ENCODE measurements around the gene TCTN2. TPM values are rescaled to one million over a fixed set of nuclear protein-coding genes. Genes with fewer than 3 reads are reported as not detected.

The TCTN2 gene
- total RNA-seq, 2 donors from 2014 or later: 15.2 to 20.7 TPM

DNA sequence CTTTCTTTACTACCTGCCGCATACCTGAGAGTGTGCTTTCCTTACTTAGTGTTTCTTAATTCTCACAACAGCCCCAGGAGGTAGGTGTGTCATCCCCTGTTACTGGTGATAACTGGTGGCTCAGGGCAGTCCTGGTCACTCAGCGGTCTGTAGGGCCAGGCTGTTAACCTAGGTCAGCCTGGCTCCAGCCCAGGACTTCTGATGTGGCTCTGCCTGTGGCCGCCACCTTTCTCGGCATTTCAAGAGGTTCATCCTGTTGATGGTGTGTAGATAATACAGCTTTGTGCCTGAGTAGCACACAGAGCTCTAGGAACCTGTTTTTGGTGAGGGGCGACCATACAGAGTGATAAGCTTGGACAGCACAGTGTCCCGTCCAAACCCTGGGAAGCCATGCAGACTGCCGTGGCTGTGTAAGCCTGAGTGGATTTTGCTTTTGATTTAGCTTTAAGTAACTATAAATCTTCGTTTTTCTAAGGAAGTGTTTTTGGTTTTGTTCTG is 79.3 kb downstream of the TCTN2 start:
- Histone ChIP-seq H3K27me3 (replicated peaks; ENCODE audit: insufficient read depth) (no peaks in the 10 kb centered on the region), H3K4me1 (replicated peaks) (no peaks in the 10 kb centered on the region), H3K4me3 (no peak overlapping the region), H3K27ac (no peak overlapping the region), H3K9me3 (no peaks in the 10 kb centered on the region), H3K36me3 (peaks cover 0 to 4% of the 10 kb centered on the region in 2 donors)
- DNase-seq (ENCODE audit: low spot score): no peak
- TF ChIP-seq POLR2AphosphoS5 (IDR thresholded peaks at IDR 0.05) (no peak), POLR2A (IDR thresholded peaks at IDR 0.05) (no peak)
- TF ChIP-seq, protein P1, sequence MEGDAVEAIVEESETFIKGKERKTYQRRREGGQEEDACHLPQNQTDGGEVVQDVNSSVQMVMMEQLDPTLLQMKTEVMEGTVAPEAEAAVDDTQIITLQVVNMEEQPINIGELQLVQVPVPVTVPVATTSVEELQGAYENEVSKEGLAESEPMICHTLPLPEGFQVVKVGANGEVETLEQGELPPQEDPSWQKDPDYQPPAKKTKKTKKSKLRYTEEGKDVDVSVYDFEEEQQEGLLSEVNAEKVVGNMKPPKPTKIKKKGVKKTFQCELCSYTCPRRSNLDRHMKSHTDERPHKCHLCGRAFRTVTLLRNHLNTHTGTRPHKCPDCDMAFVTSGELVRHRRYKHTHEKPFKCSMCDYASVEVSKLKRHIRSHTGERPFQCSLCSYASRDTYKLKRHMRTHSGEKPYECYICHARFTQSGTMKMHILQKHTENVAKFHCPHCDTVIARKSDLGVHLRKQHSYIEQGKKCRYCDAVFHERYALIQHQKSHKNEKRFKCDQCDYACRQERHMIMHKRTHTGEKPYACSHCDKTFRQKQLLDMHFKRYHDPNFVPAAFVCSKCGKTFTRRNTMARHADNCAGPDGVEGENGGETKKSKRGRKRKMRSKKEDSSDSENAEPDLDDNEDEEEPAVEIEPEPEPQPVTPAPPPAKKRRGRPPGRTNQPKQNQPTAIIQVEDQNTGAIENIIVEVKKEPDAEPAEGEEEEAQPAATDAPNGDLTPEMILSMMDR (IDR thresholded peaks at IDR 0.05): no peak
- intact Hi-C loops (cut with DNase I): no loop called here
- 92% methylated on average over 8 of the region's 8 CpGs for WGBS

DNA sequence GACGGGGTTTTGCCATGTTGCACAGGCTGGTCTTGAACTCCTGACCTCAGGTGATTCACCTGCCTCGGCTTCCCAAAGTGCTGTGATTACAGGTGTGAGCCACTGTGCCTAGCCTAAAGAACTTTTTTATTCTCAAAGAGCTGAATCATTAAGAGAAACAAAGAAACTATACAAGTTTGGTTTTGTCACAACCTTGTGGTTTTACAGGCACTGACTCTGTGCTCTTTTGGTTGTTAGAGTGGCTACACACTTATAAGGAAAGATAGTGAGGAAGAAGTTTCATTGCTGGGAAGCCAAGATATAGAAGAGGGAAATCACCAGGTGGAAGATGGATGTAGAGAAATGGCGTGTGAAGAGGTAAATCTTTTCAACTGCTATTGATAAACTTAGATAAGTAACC is 81.1 kb downstream of the TCTN2 start:
- Histone ChIP-seq H3K27me3 (replicated peaks; ENCODE audit: insufficient read depth) (no peaks in the 10 kb centered on the region), H3K4me3 (no peak overlapping the region), H3K27ac (no peak overlapping the region), H3K4me1 (replicated peaks) (no peaks in the 10 kb centered on the region), H3K9me3 (no peaks in the 10 kb centered on the region), H3K36me3 (peaks cover 0 to 4% of the 10 kb centered on the region in 2 donors)
- no peak for DNase-seq (ENCODE audit: low spot score)
- TF ChIP-seq, protein P1 (IDR thresholded peaks at IDR 0.05): no peak
- no peak for TF ChIP-seq POLR2A (IDR thresholded peaks at IDR 0.05)
- no peak for TF ChIP-seq POLR2AphosphoS5 (IDR thresholded peaks at IDR 0.05)
- intact Hi-C loops (cut with DNase I): no loop called here
- WGBS: 94% methylated on average over 3 of the region's 3 CpGs

DNA sequence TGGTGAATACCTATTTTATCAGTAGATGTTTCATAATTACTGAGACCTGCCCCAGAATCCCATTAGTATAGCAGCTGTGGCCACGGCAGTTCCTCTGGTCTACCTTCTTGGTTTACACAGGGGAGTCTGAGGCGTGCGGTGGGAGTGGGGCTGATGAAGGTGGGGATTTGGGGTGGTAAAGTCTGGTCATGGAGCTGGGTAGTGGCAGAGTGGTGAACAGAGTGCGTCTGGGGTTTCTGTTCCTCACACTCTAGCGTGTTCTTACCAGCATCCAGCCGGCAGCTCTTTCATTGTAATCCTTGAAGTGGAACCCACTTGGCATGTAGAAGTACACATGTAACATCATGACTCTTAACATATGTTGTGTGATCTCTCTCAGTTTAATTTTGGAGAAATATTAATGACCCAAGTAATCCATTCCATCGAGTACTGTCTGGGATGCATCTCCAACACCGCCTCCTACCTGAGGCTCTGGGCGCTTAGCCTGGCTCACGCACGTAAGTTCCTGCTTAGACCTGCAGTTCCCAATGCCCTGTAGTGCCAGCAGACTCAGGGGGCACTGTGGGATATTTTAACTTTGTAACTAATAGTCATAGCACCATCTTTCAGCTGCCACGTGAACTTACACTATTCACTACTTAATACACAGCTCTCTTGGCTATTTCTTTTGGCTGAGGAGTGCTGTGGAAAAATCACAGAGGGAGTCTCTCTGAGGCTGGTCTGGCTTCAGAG is 83.3 kb downstream of the TCTN2 start:
- no peaks in the 10 kb centered on the region for H3K9me3 ChIP-seq
- H3K27me3 ChIP-seq (replicated peaks; ENCODE audit: insufficient read depth): no peaks in the 10 kb centered on the region
- no peak for DNase-seq (ENCODE audit: low spot score)
- no peaks in the 10 kb centered on the region for H3K4me1 ChIP-seq (replicated peaks)
- WGBS: 96% methylated on average over 12 of the region's 12 CpGs
- intact Hi-C loops (cut with DNase I): no loop called here
- H3K27ac ChIP-seq: no peak overlapping the region
- H3K36me3 ChIP-seq: peaks cover 0 to 3% of the 10 kb centered on the region in 2 donors
- no peak overlapping the region for H3K4me3 ChIP-seq
- TF ChIP-seq POLR2AphosphoS5 (IDR thresholded peaks at IDR 0.05) (no peak), POLR2A (IDR thresholded peaks at IDR 0.05) (no peak)
- TF ChIP-seq, protein P1 (IDR thresholded peaks at IDR 0.05): no peak

DNA sequence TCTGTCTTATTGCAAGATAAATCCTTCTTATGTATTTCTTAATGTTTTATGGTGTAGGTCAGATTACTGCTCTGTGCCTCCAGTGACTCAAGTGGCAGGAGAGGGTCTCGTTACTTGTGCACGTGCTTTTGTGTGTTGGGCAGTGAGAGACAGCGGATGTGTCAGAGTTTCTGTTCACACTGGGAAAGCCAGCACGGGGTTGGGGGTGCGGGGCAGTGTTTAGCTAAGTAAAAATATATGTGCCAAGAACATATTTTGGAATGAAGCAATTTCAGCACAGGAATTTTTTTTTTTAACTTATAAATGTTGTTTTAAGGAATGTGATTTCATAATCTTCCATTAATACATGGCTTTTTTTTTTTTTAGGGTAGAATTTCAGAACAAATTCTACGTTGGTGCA is 86.6 kb downstream of the TCTN2 start:
- H3K4me1 ChIP-seq (replicated peaks): peaks cover 4% of the 10 kb centered on the region
- H3K36me3 ChIP-seq: no peaks in the 10 kb centered on the region
- no peak for DNase-seq (ENCODE audit: low spot score)
- no peaks in the 10 kb centered on the region for H3K9me3 ChIP-seq
- H3K4me3 ChIP-seq: no peak overlapping the region
- H3K27ac ChIP-seq: no peak overlapping the region
- TF ChIP-seq, protein P1 (IDR thresholded peaks at IDR 0.05): no peak
- no peak for TF ChIP-seq POLR2A (IDR thresholded peaks at IDR 0.05)
- TF ChIP-seq POLR2AphosphoS5 (IDR thresholded peaks at IDR 0.05): no peak
- intact Hi-C loops (cut with DNase I): no loop called here
- WGBS: 81% methylated on average over 6 of the region's 6 CpGs
- H3K27me3 ChIP-seq (replicated peaks; ENCODE audit: insufficient read depth): no peaks in the 10 kb centered on the region

Other genes with a start within 250 kb of the TCTN2 start
- gene RILPL2, start 234.4 kb upstream of the TCTN2 start, total RNA-seq: 1 to 10 TPM; 8.3 to 8.6 TPM
- gene SNRNP35, start 213.0 kb upstream of the TCTN2 start, total RNA-seq: 10 to 100 TPM; 16.6 to 22.6 TPM
- gene RILPL1, start 137.4 kb upstream of the TCTN2 start, total RNA-seq: 10 to 100 TPM in 1 of 2 donors, 1 to 10 TPM in 1; 8.6 to 25.7 TPM
- gene TMED2, start 86.6 kb upstream of the TCTN2 start, total RNA-seq: 100 to 1,000 TPM; 114 to 188 TPM
- 10 to 100 TPM; 13.7 to 24.4 TPM for gene DDX55, start 69.0 kb upstream of the TCTN2 start, total RNA-seq
- gene EIF2B1, start 37.4 kb upstream of the TCTN2 start, total RNA-seq: 100 to 1,000 TPM in 1 of 2 donors, 10 to 100 TPM in 1; 98.7 to 122 TPM
- 10 to 100 TPM; 28.0 to 50.1 TPM for gene GTF2H3, start 37.3 kb upstream of the TCTN2 start, total RNA-seq
- gene ATP6V0A2, start 41.2 kb downstream of the TCTN2 start, total RNA-seq: 10 to 100 TPM; 23.7 to 24.5 TPM
- gene DNAH10, start 91.2 kb downstream of the TCTN2 start, total RNA-seq: 1 to 10 TPM in 1 of 2 donors, under 1 TPM in 1; 0.68 to 7.9 TPM